Right lobe of liver (tissue), 4 donors: ENCODE measurements around the gene NKD2.

Experiments
- CTCF ChIP-seq, 4 donors: fragments of 200-600 bp in 3 of 4; fragments of 450-650 bp in 1 of 4; IDR thresholded peaks; one replicate each; pipeline versions ENCODE4 v1.5.1 to v1.8.0; 2016 to 2022; ENCODE audit warnings: antibody characterized with exemption in 4 of 4, mild to moderate bottlenecking in 2 of 4
- POLR2A ChIP-seq: fragments of 450-650 bp; IDR thresholded peaks from one replicate; pipeline ENCODE4 v1.6.1; 2017; ENCODE audit warnings: antibody characterized with exemption, mild to moderate bottlenecking
- donor health status: DM: no; HTN: no; CAD: no.
- donor health status: DM: no; HTN: no; CAD: no.
- donor health status: DM: no; HTN: yes; CAD: no.

GRCh38 chr5:968881-969280, 39.7 kb upstream of the NKD2 start:
- TF ChIP-seq CTCF (IDR thresholded peaks at IDR 0.05) (no peak), POLR2A (no peak)
